SU-DHL-6 (cell line): ENCODE measurements around the gene ZNF385C.

Experiments
- EZH2phosphoT487 ChIP-seq: fragments of 200-600 bp; sonication (generic), shearing (Covaris generic); conservative IDR thresholded peaks from 2 replicates; pipeline ENCODE4 v1.6.1; 2018; ENCODE audit warnings: mild to moderate bottlenecking, antibody characterized with exemption, low read length, moderate library complexity, mixed read lengths
- TF ChIP-seq, protein P1 (sequence below): fragments of 200-600 bp; sonication (generic); IDR thresholded peaks from one replicate; pipeline ENCODE4 v1.5.1; 2017; ENCODE audit warnings: antibody characterized with exemption, mild to moderate bottlenecking, low read length, moderate library complexity; ENCODE audit not compliant: insufficient read depth, poor library complexity, severe bottlenecking

DNA sequence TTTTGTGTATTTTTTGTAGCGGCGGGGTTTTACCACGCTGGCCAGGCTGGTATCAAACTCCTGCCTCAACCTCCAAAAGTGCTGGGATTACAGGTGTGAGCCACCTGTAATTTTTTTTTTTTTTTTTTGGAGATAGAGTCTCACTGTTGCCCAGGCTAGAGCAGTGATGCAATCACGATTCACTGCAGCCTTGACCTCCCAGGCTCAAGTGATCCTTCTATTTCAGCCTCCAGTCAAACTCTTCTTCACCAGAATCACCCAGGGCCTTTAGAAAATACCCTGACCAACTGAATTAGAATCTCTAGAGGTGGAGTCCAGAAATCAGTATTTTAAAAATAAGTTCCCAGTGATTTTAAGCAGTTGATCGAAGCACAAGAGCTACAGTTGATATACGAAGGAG, 36.9 kb upstream of the ZNF385C start:
- TF ChIP-seq, protein P1, sequence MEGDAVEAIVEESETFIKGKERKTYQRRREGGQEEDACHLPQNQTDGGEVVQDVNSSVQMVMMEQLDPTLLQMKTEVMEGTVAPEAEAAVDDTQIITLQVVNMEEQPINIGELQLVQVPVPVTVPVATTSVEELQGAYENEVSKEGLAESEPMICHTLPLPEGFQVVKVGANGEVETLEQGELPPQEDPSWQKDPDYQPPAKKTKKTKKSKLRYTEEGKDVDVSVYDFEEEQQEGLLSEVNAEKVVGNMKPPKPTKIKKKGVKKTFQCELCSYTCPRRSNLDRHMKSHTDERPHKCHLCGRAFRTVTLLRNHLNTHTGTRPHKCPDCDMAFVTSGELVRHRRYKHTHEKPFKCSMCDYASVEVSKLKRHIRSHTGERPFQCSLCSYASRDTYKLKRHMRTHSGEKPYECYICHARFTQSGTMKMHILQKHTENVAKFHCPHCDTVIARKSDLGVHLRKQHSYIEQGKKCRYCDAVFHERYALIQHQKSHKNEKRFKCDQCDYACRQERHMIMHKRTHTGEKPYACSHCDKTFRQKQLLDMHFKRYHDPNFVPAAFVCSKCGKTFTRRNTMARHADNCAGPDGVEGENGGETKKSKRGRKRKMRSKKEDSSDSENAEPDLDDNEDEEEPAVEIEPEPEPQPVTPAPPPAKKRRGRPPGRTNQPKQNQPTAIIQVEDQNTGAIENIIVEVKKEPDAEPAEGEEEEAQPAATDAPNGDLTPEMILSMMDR: no peak
- TF ChIP-seq EZH2phosphoT487: no peak
